Lower leg skin (tissue), 3 donors: ENCODE results near the gene KRT10.

Experiments
- CTCF ChIP-seq, 3 donors: fragments of 450-650 bp; IDR thresholded peaks; one replicate each; pipeline ENCODE4 v1.5.1; 2016; ENCODE audit warnings: antibody characterized with exemption in 3 of 3, mild to moderate bottlenecking in 3 of 3, moderate library complexity in 2 of 3
- POLR2A ChIP-seq, 2 donors: fragments of 450-650 bp; IDR thresholded peaks; one replicate each; pipeline ENCODE4 v1.6.1; 2016 to 2017; ENCODE audit warnings: antibody characterized with exemption in 2 of 2, mild to moderate bottlenecking in 1 of 2, moderate library complexity in 1 of 2

GRCh38 chr17:40809721-40810421 is 12.5 kb downstream of the KRT10 start:
- TF ChIP-seq CTCF (IDR thresholded peaks at IDR 0.05) (no peak), POLR2A (IDR thresholded peaks at IDR 0.05) (no peak)
